DOHH2 (cell line): ENCODE measurements around the gene SNAP29.
"Not testable (repeated sequence)": the region's sequence is repeated elsewhere in the genome, so short reads cannot be mapped to it uniquely, and the experiment has no call there.

ENCODE experiments used
- H3F3A ChIP-seq: fragments of 200-600 bp; sonication (generic), shearing (Covaris generic); 2 replicates; pipeline ENCODE4 v1.6.0; 2016; ENCODE audit warnings: antibody characterized with exemption, mild to moderate bottlenecking; ENCODE audit not compliant: control insufficient read depth, insufficient read depth
- H3K27ac ChIP-seq: fragments of 200-600 bp; sonication (generic); 2 replicates; pipeline ENCODE4 v1.5.1; 2014; ENCODE audit warnings: low read depth, mild to moderate bottlenecking, low read length, moderate library complexity
- H3K27me3 ChIP-seq: fragments of 200-600 bp; sonication (generic); 2 replicates; pipeline ENCODE4 v1.6.1; 2014; ENCODE audit warnings: mild to moderate bottlenecking, low read length, mixed read lengths; ENCODE audit not compliant: control insufficient read depth
- H3K36me3 ChIP-seq: fragments of 200-600 bp; sonication (generic); 2 replicates; pipeline ENCODE4 v1.6.1; 2014; ENCODE audit warnings: mild to moderate bottlenecking, low read length, moderate library complexity, mixed read lengths; ENCODE audit not compliant: control insufficient read depth
- H3K4me1 ChIP-seq: fragments of 200-600 bp; sonication (generic); 2 replicates; pipeline ENCODE4 v1.6.1; 2014; ENCODE audit warnings: mild to moderate bottlenecking, low read length, mixed read lengths; ENCODE audit not compliant: control insufficient read depth
- H3K4me2 ChIP-seq: fragments of 200-600 bp; sonication (generic); 2 replicates; pipeline ENCODE4 v1.6.0; 2014; ENCODE audit warnings: mild to moderate bottlenecking, low read length, moderate library complexity
- H3K4me3 ChIP-seq: fragments of 200-600 bp; sonication (generic); 2 replicates; pipeline ENCODE4 v1.5.1; 2014; ENCODE audit warnings: mild to moderate bottlenecking, low read length, mixed read lengths
- H3K79me2 ChIP-seq: fragments of 200-600 bp; sonication (generic); 2 replicates; pipeline ENCODE4 v1.6.1; 2014; ENCODE audit warnings: mild to moderate bottlenecking, low read length, mixed read lengths; ENCODE audit not compliant: control insufficient read depth
- H3K9me2 ChIP-seq: fragments of 200-600 bp; sonication (generic); replicated peaks from 2 replicates; pipeline ENCODE4 v1.6.1; 2014; ENCODE audit warnings: mild to moderate bottlenecking, low read length, mixed read lengths; ENCODE audit not compliant: control insufficient read depth
- H3K9me3 ChIP-seq: fragments of 200-600 bp; sonication (generic); 2 replicates; pipeline ENCODE4 v1.6.1; 2014; ENCODE audit warnings: antibody characterized with exemption, low read length, mixed read lengths; ENCODE audit not compliant: control insufficient read depth, insufficient read depth
- H4K20me1 ChIP-seq: fragments of 200-600 bp; sonication (generic); 2 replicates; pipeline ENCODE4 v1.6.0; 2014; ENCODE audit warnings: low read depth, mild to moderate bottlenecking, antibody characterized with exemption, low read length, moderate library complexity; ENCODE audit not compliant: control insufficient read depth, insufficient read depth
- EZH2phosphoT487 ChIP-seq: fragments of 200-600 bp; sonication (generic); IDR thresholded peaks from 2 replicates; pipeline ENCODE4 v1.6.1; 2017; ENCODE audit warnings: borderline replicate concordance, mild to moderate bottlenecking, antibody characterized with exemption, low read length, moderate library complexity, mixed read lengths
- TF ChIP-seq, protein P1 (sequence below): fragments of 200-600 bp; sonication (generic); IDR thresholded peaks from one replicate; pipeline ENCODE4 v1.5.1; 2014; ENCODE audit warnings: antibody characterized with exemption, mild to moderate bottlenecking, low read depth, low read length; ENCODE audit not compliant: poor library complexity, severe bottlenecking

Gene SNAP29

DNA sequence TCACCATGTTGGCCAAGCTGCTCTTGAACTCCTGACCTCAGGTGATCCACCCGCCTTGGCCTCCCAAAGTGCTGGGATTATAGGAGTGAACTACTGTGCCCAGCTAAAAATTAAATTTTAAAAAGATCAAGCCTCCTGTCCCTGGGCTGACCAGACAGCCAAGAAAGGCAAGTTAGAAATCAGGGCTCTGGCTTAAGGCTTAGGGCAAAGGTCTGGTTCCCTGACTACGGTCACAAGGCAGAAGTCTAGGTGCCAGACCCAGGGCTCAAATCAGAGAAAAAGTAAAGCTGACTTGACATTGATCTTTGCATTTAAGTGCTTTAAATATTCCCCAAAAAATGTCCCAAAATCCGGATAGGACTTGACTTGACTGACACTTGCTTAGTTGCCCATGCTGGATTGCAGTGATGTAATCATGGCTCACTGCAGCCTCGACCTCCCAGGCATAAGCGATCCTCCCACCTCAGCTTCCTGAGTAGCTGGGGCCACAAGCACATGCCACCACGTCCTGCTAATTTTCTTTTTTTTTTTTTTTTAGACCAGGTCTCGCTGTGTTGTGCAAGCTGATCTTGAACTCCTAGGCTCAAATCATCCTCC, 41.1 kb downstream of the SNAP29 start:
- H3K79me2 ChIP-seq, result no peaks in the 10 kb centered on the region

DNA sequence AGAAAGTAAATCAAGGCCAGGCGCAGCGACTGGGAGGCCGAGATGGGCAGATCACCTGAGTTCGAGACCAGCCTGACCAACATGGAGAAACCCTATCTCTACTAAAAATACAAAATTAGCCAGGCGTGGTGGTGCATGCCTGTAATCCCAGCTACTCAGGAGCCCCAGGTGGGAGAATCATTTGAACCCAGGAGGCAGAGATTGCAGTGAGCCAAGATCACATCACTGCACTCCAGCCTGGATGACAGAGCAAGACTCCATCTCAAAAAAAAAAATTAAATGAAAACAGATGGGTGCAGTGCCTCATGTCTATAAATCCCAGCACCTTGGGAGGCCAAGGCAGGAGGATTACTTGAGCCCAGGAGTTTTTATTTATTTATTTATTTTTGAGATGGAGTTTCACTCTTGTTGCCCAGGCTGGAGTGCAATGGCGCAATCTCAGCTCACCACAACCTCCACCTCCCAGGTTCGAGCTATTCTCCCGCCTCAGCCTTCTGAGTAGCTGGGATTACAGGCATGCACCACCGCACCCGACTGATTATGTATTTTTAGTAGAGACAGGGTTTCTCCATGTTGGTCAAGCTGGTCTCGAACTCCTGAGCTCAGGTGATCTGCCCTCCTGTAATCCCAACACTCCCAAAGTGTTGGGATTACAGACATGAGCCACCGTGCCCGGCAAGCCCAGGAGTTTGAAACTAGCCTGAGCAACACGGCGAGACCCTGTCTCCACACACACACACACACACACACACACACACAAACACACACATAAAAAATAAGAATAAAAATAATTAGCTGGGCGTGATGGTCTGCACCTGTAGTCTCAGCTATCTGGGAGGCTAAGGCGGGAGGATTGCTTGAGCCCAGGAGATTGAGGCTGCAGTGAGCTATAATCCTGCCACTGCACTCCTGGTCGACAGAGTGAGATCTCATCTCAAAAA, 42.6 kb downstream of the SNAP29 start:
- not testable (repeated sequence) for H3K4me2 ChIP-seq, H3K27ac ChIP-seq, H3F3A ChIP-seq, H3K4me1 ChIP-seq, H3K36me3 ChIP-seq, H3K4me3 ChIP-seq, H3K79me2 ChIP-seq, H3K9me3 ChIP-seq, H3K9me2 ChIP-seq, H4K20me1 ChIP-seq
- H3K27me3 ChIP-seq, result peaks cover 15% of the 10 kb centered on the region

More for the DNA sequence above, 41.1 kb downstream of the SNAP29 start:
- H4K20me1 ChIP-seq, result no peaks in the 10 kb centered on the region
- no peak overlapping the region for H3K4me2 ChIP-seq
- H3K9me2 ChIP-seq, result no peaks in the 10 kb centered on the region
- H3K9me3 ChIP-seq, result no peaks in the 10 kb centered on the region
- TF ChIP-seq EZH2phosphoT487, result no peak
- TF ChIP-seq, protein P1, sequence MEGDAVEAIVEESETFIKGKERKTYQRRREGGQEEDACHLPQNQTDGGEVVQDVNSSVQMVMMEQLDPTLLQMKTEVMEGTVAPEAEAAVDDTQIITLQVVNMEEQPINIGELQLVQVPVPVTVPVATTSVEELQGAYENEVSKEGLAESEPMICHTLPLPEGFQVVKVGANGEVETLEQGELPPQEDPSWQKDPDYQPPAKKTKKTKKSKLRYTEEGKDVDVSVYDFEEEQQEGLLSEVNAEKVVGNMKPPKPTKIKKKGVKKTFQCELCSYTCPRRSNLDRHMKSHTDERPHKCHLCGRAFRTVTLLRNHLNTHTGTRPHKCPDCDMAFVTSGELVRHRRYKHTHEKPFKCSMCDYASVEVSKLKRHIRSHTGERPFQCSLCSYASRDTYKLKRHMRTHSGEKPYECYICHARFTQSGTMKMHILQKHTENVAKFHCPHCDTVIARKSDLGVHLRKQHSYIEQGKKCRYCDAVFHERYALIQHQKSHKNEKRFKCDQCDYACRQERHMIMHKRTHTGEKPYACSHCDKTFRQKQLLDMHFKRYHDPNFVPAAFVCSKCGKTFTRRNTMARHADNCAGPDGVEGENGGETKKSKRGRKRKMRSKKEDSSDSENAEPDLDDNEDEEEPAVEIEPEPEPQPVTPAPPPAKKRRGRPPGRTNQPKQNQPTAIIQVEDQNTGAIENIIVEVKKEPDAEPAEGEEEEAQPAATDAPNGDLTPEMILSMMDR, result no peak
- H3F3A ChIP-seq, result no peaks in the 10 kb centered on the region
- no peaks in the 10 kb centered on the region for H3K4me1 ChIP-seq
- H3K27ac ChIP-seq, result no peak overlapping the region
- peaks cover 6% of the 10 kb centered on the region for H3K27me3 ChIP-seq
- H3K4me3 ChIP-seq, result no peak overlapping the region
- H3K36me3 ChIP-seq, result no peaks in the 10 kb centered on the region

DNA sequence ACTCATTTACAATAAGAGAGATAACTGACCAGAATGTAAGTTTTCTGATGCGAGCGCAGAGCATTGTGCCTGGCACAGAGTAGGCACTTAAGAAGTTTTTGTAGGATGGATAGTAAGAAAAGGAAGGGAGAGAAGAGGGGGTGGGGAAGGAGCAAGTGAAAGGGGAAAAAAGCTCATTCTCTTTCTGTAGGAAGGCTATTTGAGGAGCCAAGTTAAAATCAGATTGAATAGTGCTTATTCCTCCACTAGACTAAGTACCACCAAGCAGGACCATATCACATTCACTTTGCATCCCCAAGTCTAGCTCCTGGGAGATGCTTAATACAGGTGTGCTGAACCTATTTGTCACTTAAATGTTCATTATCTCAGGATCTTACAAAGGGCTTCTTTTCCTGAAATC, 44.3 kb downstream of the SNAP29 start:
- Histone ChIP-seq H3K27me3 (peaks cover 16% of the 10 kb centered on the region), H3K4me2 (no peak overlapping the region), H4K20me1 (no peaks in the 10 kb centered on the region), H3K4me3 (no peak overlapping the region), H3K27ac (no peak overlapping the region), H3K79me2 (no peaks in the 10 kb centered on the region), H3K9me3 (no peaks in the 10 kb centered on the region), H3K36me3 (no peaks in the 10 kb centered on the region), H3K4me1 (no peaks in the 10 kb centered on the region), H3F3A (no peaks in the 10 kb centered on the region), H3K9me2 (no peaks in the 10 kb centered on the region)
- TF ChIP-seq, protein P1, result no peak
- no peak for TF ChIP-seq EZH2phosphoT487
